Measurements from ENCODE around the gene SYNJ1.

DNA sequence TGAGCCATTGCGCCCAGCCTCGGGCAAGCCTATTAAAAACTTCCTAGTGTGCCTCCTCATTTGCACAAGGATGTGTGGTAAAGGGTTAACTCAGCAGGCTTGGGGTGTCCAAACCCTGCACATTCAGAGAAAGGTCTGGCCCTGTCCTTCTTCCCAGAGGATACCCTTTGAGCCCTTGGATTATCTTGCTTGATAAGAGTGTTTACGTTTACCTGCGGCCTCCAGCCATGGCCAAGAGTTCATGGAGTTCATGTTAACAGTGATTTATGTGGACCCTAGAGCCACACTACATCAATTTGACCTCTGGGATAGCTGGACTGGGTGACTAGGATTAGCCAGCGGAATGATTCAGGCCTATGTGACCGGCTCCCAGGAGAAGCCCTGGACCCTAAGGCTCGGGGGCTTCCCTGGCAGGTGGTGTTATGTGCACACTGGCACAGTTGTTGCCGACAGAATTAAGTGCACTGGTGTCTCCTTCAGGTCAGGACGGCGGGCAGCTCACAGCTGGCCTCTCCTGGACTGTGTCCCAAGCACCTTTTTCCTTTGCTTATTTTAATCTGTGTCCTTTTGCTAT is 134.8 kb downstream of the SYNJ1 start:
- TF ChIP-seq, protein P1, sequence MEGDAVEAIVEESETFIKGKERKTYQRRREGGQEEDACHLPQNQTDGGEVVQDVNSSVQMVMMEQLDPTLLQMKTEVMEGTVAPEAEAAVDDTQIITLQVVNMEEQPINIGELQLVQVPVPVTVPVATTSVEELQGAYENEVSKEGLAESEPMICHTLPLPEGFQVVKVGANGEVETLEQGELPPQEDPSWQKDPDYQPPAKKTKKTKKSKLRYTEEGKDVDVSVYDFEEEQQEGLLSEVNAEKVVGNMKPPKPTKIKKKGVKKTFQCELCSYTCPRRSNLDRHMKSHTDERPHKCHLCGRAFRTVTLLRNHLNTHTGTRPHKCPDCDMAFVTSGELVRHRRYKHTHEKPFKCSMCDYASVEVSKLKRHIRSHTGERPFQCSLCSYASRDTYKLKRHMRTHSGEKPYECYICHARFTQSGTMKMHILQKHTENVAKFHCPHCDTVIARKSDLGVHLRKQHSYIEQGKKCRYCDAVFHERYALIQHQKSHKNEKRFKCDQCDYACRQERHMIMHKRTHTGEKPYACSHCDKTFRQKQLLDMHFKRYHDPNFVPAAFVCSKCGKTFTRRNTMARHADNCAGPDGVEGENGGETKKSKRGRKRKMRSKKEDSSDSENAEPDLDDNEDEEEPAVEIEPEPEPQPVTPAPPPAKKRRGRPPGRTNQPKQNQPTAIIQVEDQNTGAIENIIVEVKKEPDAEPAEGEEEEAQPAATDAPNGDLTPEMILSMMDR (IDR thresholded peaks at IDR 0.05): no peak
- no peak for TF ChIP-seq POLR2A (IDR thresholded peaks at IDR 0.05)

All from right lobe of liver (tissue), 4 donors.